ENCODE measurements around the gene RBM22.

Gene RBM22

GRCh38 chr5:150700246-150700593 is 642 bp downstream of the RBM22 start:
- DNase-seq (ENCODE audit: low read depth), result no peak
- H3K4me3 ChIP-seq (ENCODE audit: control insufficient read depth, low read depth, low read length), result peak overlapping the region; percentile 98

GRCh38 chr5:150694612-150695011 is 6.2 kb downstream of the RBM22 start:
- DNase-seq (ENCODE audit: low read depth), result peak; percentile 67
- TF ChIP-seq CTCF (conservative IDR thresholded peaks at IDR 0.05; ENCODE audit: control insufficient read depth, insufficient read depth, low read depth, low read length), result no peak
- H3K4me3 ChIP-seq (ENCODE audit: control insufficient read depth, low read depth, low read length), result no peak overlapping the region

More at GRCh38 chr5:150700246-150700593, 642 bp downstream of the RBM22 start:
- TF ChIP-seq CTCF (conservative IDR thresholded peaks at IDR 0.05; ENCODE audit: control insufficient read depth, insufficient read depth, low read depth, low read length), result no peak

DNA sequence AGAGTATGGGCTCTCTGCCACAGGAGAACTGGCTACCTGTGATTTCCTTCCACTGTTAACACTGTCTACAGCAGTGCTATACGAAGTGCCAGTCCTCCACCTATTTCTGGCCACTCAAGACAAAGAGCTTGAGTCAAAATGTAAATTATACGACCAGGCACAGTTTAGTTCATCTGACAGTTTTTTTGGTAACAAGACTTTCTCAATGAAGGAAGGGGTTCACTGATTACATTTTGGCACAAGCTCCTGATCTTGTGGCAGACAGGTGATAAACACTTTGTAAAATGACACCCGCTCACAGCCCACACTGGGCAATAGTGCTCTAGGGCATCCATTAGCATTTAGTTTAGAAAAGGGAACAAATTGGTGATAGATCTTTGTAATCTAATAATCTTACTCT is 8.6 kb downstream of the RBM22 start:
- H3K4me3 ChIP-seq (ENCODE audit: control insufficient read depth, low read depth, low read length), result no peak overlapping the region
- no peak for TF ChIP-seq CTCF (conservative IDR thresholded peaks at IDR 0.05; ENCODE audit: control insufficient read depth, insufficient read depth, low read depth, low read length)
- DNase-seq (ENCODE audit: low read depth), result no peak

DNA sequence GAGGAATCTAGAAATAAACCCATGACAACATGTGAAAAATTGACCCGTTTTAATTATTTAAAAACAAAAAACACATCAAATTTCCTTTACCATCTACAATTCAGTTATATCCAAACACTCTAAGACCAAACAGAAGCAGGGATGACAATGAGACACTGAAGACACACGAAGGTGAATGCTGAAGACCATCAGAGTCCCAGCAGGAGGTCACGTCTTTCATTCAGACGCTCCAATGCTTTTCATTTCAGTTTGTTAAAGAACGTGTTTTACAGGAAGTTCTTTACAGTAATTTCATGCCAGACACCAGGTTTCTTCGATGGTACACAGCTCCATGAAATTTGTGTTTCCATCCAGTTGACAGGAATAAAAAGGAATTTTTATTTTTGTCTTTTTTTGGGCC is 10.1 kb downstream of the RBM22 start:
- TF ChIP-seq CTCF (conservative IDR thresholded peaks at IDR 0.05; ENCODE audit: control insufficient read depth, insufficient read depth, low read depth, low read length), result no peak
- no peak for DNase-seq (ENCODE audit: low read depth)
- H3K4me3 ChIP-seq (ENCODE audit: control insufficient read depth, low read depth, low read length), result no peak overlapping the region

GRCh38 chr5:150689120-150689519 is 11.7 kb downstream of the RBM22 start:
- TF ChIP-seq CTCF (conservative IDR thresholded peaks at IDR 0.05; ENCODE audit: control insufficient read depth, insufficient read depth, low read depth, low read length), result no peak
- H3K4me3 ChIP-seq (ENCODE audit: control insufficient read depth, low read depth, low read length), result no peak overlapping the region
- no peak for DNase-seq (ENCODE audit: low read depth)

DNA sequence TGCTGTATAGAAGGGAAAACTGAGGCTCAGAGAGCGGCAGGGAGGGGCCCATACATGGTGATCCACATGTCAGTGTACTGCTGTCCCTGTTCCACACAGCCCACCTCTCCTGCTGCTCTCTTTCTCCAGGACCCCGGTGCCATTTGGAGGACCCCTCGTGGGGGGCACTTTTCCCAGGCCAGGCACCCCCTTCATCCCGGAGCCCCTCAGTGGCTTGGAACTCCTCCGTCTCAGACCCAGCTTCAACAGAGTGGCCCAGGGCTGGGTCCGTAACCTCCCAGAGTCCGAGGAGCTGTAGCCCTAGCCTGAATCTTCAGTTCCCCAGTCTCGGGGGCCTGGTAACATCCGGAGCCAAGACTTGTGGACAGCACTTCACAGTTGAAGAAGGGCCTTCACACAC is 24.3 kb downstream of the RBM22 start:
- no peak overlapping the region for H3K4me3 ChIP-seq (ENCODE audit: control insufficient read depth, low read depth, low read length)
- TF ChIP-seq CTCF (conservative IDR thresholded peaks at IDR 0.05; ENCODE audit: control insufficient read depth, insufficient read depth, low read depth, low read length), result no peak
- no peak for DNase-seq (ENCODE audit: low read depth)

DNA sequence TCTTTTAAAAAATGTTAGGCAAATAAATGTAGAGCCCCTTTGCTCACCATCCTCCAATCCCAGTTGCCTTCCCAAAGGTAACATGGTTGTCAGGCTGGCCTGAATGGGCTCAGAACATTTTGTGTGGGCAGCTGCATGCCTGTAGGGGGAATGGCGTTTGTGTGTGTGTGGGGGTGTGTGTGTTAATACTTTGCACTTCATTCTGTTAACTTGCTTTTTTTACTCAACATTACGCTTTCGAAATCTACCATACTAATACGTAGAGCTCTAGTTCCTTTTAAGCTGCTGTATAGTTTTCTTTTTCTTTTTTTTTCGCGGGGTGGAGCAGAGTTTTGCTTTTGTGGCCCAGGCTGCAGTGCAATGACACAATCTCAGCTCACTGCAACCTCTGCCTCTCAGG is 25.8 kb downstream of the RBM22 start:
- no peak overlapping the region for H3K4me3 ChIP-seq (ENCODE audit: control insufficient read depth, low read depth, low read length)
- DNase-seq (ENCODE audit: low read depth), result no peak
- no peak for TF ChIP-seq CTCF (conservative IDR thresholded peaks at IDR 0.05; ENCODE audit: control insufficient read depth, insufficient read depth, low read depth, low read length)
